Panc1 (cell line): ENCODE measurements around the gene PAX2. TPM values are rescaled to one million over a fixed set of nuclear protein-coding genes. Genes with fewer than 3 reads are reported as not detected.

ENCODE experiments used
- ATAC-seq: fragments of 200-7000 bp; cut with Tn5 transposase; 2 replicates; pipeline ENCODE4 v1.9.1; 2020; ENCODE audit warnings: mild to moderate bottlenecking, moderate library complexity
- BruUV-seq: library from RNA; stranded (reverse); fragments of 400-500 nt; replicated peaks from 2 replicates; lab custom pipeline; 2021; lab: Mats Ljungman, UMichigan
- CTCF ChIA-PET: fragments of 300-600 bp; sonication (Branson Sonifier 250); formaldehyde crosslinking; loops from one replicate; lab custom pipeline; 2022; ENCODE audit warnings: antibody characterized with exemption; lab: Charles Lee
- POLR2A ChIA-PET: fragments of 300-600 bp; sonication (Branson Sonifier 250); formaldehyde crosslinking; loops from one replicate; lab custom pipeline; 2022; ENCODE audit warnings: antibody characterized with exemption; lab: Charles Lee
- DNase-seq: peaks from one replicate; pipeline ENCODE4 v3.0.0-alpha.2; 2010; ENCODE audit warnings: low read depth, low spot score
- H3K27ac ChIP-seq: 2 replicates; pipeline ENCODE4 v1.5.1; 2011; ENCODE audit warnings: mild to moderate bottlenecking, low read length, inconsistent platforms
- H3K27me3 ChIP-seq: fragments of 200-500 bp; sonication (Bioruptor generic); 2 replicates; pipeline ENCODE4 v1.6.0; 2014; ENCODE audit warnings: low read length, inconsistent platforms; ENCODE audit not compliant: control insufficient read depth, insufficient read depth
- H3K36me3 ChIP-seq: fragments of 200-500 bp; sonication (Bioruptor generic); 2 replicates; pipeline ENCODE4 v1.5.1; 2014; ENCODE audit warnings: inconsistent platforms, mild to moderate bottlenecking, low read length, moderate library complexity; ENCODE audit not compliant: control insufficient read depth, insufficient read depth
- H3K4me1 ChIP-seq: 2 replicates; pipeline ENCODE4 v1.5.1; 2011; ENCODE audit warnings: inconsistent platforms, mild to moderate bottlenecking, low read length, moderate library complexity; ENCODE audit not compliant: control insufficient read depth, insufficient read depth
- H3K4me3 ChIP-seq, 2 experiments: 2 replicates each; pipeline ENCODE4 v1.5.1; 2011 to 2012; ENCODE audit warnings: low read depth in 2 of 2, low read length in 2 of 2, mild to moderate bottlenecking in 2 of 2, inconsistent platforms in 1 of 2, moderate library complexity in 1 of 2
- H3K9me3 ChIP-seq: fragments of 200-500 bp; sonication (Bioruptor generic); 2 replicates; pipeline ENCODE4 v1.5.1; 2014; ENCODE audit warnings: low read depth, mild to moderate bottlenecking, inconsistent platforms, low read length, moderate library complexity; ENCODE audit not compliant: control insufficient read depth, insufficient read depth
- CTCF ChIP-seq: fragments of 450-650 bp; IDR thresholded peaks from 2 replicates; pipeline ENCODE4 v1.5.1; 2017; ENCODE audit warnings: mild to moderate bottlenecking
- POLR2AphosphoS5 ChIP-seq: IDR thresholded peaks from 2 replicates; pipeline ENCODE4 v1.6.1; 2012; ENCODE audit warnings: mild to moderate bottlenecking, low read depth, low read length, moderate library complexity
- SIN3A ChIP-seq: IDR thresholded peaks from 2 replicates; pipeline ENCODE4 v1.6.1; 2012; ENCODE audit warnings: low read depth, mild to moderate bottlenecking, low read length, moderate library complexity, borderline replicate concordance; ENCODE audit not compliant: insufficient read depth
- TCF7L2 ChIP-seq: IDR thresholded peaks from 2 replicates; pipeline ENCODE4 v1.6.1; 2011; ENCODE audit warnings: mild to moderate bottlenecking, low read depth, low read length, inconsistent platforms
- in situ Hi-C: cut with HindIII; loops from 2 replicates; pipeline ENCODE4 v1.10.0; 2016; ENCODE audit warnings: low sequenced_read_pairs, low pct_unique_long_range_greater_than_20kb
- intact Hi-C: fragments of 100-400 bp; cut with micrococcal nuclease; formaldehyde crosslinking; loops from one replicate; pipeline ENCODE4 v1.10.0; 2022; ENCODE audit not compliant: unreplicated experiment
- total RNA-seq: library from RNA; stranded (reverse); gene quantifications from one replicate; pipeline ENCODE4 v1.2.1, GENCODE V29; 2021; ENCODE audit not compliant: unreplicated experiment
- TF ChIP-seq, protein P1 (sequence below), 2 experiments: IDR thresholded peaks; 2 replicates each; pipeline ENCODE4 v1.6.1; 2011 to 2012; ENCODE audit warnings: low read depth in 2 of 2, control low read depth in 1 of 2, low read length in 1 of 2, mild to moderate bottlenecking in 1 of 2, moderate library complexity in 1 of 2; ENCODE audit not compliant: insufficient read depth in 1 of 2

PAX2 gene
- total RNA-seq, 1 experiment from 2014 or later: 72.3 TPM

- no peak for TF ChIP-seq POLR2AphosphoS5
- TF ChIP-seq, protein P1, sequence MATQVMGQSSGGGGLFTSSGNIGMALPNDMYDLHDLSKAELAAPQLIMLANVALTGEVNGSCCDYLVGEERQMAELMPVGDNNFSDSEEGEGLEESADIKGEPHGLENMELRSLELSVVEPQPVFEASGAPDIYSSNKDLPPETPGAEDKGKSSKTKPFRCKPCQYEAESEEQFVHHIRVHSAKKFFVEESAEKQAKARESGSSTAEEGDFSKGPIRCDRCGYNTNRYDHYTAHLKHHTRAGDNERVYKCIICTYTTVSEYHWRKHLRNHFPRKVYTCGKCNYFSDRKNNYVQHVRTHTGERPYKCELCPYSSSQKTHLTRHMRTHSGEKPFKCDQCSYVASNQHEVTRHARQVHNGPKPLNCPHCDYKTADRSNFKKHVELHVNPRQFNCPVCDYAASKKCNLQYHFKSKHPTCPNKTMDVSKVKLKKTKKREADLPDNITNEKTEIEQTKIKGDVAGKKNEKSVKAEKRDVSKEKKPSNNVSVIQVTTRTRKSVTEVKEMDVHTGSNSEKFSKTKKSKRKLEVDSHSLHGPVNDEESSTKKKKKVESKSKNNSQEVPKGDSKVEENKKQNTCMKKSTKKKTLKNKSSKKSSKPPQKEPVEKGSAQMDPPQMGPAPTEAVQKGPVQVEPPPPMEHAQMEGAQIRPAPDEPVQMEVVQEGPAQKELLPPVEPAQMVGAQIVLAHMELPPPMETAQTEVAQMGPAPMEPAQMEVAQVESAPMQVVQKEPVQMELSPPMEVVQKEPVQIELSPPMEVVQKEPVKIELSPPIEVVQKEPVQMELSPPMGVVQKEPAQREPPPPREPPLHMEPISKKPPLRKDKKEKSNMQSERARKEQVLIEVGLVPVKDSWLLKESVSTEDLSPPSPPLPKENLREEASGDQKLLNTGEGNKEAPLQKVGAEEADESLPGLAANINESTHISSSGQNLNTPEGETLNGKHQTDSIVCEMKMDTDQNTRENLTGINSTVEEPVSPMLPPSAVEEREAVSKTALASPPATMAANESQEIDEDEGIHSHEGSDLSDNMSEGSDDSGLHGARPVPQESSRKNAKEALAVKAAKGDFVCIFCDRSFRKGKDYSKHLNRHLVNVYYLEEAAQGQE (IDR thresholded peaks at IDR 0.05; ENCODE audit: insufficient read depth in 1 of 2, low read depth in 2 of 2, low read length in 1 of 2): no peak
- TF ChIP-seq TCF7L2: no peak
- TF ChIP-seq CTCF: no peak
- no peak for TF ChIP-seq SIN3A
- no peak for DNase-seq
- POLR2A ChIA-PET: interaction anchor here (0.6 kb wide), 1 partner anchor 167 kb away, joined by 3 read pairs; no protein-coding TSS in a partner anchor
- Histone ChIP-seq H3K27me3 (peaks cover 29% of the 10 kb centered on the region), H3K4me1 (no peaks in the 10 kb centered on the region), H3K27ac (no peak overlapping the region), H3K9me3 (no peaks in the 10 kb centered on the region), H3K36me3 (no peaks in the 10 kb centered on the region), H3K4me3 (no peak overlapping the region)
- in situ Hi-C loops (no loop called here), intact Hi-C loops (no loop called here)
- CTCF ChIA-PET: no interaction called here
- no peak for ATAC-seq
- BruUV-seq: no TSS peak
These were observed 103.4 kb downstream of the PAX2 start for GRCh38 chr10:100848770-100849169.

DNA sequence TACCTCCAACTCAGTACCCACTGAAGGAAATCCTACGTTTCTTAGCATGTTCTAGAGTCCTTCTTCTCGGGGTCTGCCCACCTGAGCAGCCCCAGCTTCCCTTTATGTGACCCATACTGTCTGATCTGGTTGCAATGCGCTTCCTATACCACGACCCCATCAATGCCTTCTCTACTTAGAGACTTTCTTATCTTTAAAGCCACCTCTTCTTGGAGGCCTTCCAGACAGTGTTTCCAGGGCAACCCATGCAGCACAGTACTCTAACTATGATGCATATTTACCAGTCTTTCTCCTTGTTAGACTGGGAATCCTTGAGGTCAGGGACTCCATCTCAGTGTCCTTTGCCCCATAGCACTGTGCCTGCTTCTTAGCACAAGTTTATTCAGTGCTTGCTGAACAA is 112.9 kb downstream of the PAX2 start:
- ATAC-seq (no peak), DNase-seq (no peak)
- ChIA-PET POLR2A (interaction anchor here (0.5 kb wide), 1 partner anchor 214 kb away, joined by 4 read pairs; no protein-coding TSS in a partner anchor), CTCF (no interaction called here)
- intact Hi-C loops: no loop called here
- Histone ChIP-seq H3K27me3 (peaks cover 4% of the 10 kb centered on the region; the same call in 1 of the 2 replicates), H3K36me3 (no peaks in the 10 kb centered on the region), H3K4me3 (no peak overlapping the region), H3K9me3 (no peaks in the 10 kb centered on the region), H3K27ac (no peak overlapping the region), H3K4me1 (no peaks in the 10 kb centered on the region)
- no TSS peak for BruUV-seq
- in situ Hi-C loops: no loop called here
- TF ChIP-seq POLR2AphosphoS5: no peak
- TF ChIP-seq, protein P1 (IDR thresholded peaks at IDR 0.05; ENCODE audit: insufficient read depth in 1 of 2, low read depth in 2 of 2, low read length in 1 of 2): no peak
- TF ChIP-seq SIN3A: no peak
- no peak for TF ChIP-seq TCF7L2
- no peak for TF ChIP-seq CTCF
